PFSK-1 (cell line): ENCODE results near the gene LOC101059915.

Experiments used
- FOXP2 ChIP-seq: optimal IDR thresholded peaks from 2 replicates; pipeline ENCODE3; 2011; ENCODE audit warnings: borderline replicate concordance, control low read depth, inconsistent platforms; ENCODE audit not compliant: insufficient read depth; ENCODE audit errors: extremely low read length, extremely low read depth
- POLR2AphosphoS5 ChIP-seq: IDR thresholded peaks from 2 replicates; pipeline ENCODE4 v1.6.1; 2012; ENCODE audit warnings: low read depth, mild to moderate bottlenecking, control low read depth, low read length, moderate library complexity
- REST ChIP-seq, 2 experiments: IDR thresholded peaks; 2 replicates each; pipeline versions ENCODE4 v1.6.1 to v1.8.0; 2011 to 2012; ENCODE audit warnings: low read depth in 2 of 2, low read length in 2 of 2, control low read depth in 1 of 2, inconsistent platforms in 1 of 2, mild to moderate bottlenecking in 1 of 2, moderate library complexity in 1 of 2; ENCODE audit not compliant: insufficient read depth in 1 of 2
- SIN3A ChIP-seq: IDR thresholded peaks from 2 replicates; pipeline ENCODE4 v1.6.1; 2012; ENCODE audit warnings: mild to moderate bottlenecking, low read length, moderate library complexity, borderline replicate concordance; ENCODE audit not compliant: insufficient read depth
- TAF1 ChIP-seq: IDR thresholded peaks from 2 replicates; pipeline ENCODE4 v1.6.1; 2012; ENCODE audit warnings: low read length, control low read depth, borderline replicate concordance; ENCODE audit not compliant: insufficient read depth

DNA sequence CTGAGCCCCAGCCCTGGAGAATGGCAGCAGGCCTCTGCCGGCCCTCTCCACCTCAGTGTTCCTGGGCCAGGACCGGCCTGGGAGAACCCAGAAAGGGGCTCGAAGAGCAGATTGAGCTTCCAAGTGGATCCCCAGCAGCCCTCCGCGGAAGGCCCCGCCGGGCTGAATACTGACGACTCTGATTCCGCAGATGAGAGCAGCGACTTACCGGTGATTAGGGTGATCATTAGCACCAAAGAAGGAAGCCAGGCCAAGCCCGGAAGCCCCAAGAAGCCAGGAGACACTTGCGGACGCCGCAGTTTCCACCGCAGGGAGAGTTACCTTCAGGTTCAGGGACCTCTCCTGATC is 876 bp downstream of the LOC101059915 start:
- TF ChIP-seq POLR2AphosphoS5 = no peak
- TF ChIP-seq TAF1 = no peak
- TF ChIP-seq SIN3A = no peak
- no peak for TF ChIP-seq REST (IDR thresholded peaks at IDR 0.05; ENCODE audit: insufficient read depth in 1 of 2, low read depth in 2 of 2, low read length in 2 of 2)
- TF ChIP-seq FOXP2 = no peak
